ENCODE results near the gene PDZD4.

The PDZD4 gene

DNA sequence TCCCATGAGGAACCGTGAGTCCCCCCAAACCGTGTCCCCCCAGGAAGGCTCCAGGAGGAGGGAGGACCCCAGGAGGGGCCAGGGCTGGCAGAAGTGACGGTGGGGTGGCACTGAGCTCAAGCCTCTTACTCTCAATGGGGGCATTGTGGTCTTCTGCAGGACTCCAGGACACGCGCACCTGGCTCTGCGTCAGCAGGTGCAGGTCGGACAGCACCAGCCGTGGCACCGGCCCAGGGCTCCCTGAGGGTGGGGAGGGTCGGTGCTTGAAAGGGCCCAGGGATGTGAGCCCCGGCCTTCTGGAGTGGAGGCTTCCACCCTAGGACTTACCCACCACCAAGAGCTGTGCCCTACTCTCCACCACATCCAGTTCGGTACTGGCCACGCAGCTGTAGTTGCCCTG is 37.3 kb upstream of the PDZD4 start:
- DNase-seq, result no peak

DNA sequence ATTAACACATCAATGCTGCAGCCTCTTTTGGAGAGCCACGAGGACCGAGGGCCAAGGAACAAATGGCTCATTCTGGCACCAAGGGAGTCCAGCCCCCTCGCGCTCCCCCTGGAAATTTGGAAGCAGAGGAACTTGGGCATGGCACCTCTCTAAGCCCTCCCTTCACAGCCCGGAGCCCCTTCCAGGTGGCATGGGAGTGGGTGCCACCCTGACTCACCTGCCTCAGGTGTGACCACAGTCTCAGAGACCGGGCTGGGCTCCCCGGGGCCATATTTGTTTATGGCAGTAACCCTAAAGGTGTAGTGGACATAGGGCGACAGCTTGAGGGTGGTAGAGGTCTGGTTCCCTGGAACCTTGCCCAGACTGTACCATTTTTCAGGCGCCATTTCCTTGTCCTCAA is 36.8 kb upstream of the PDZD4 start:
- no peak for DNase-seq

DNA sequence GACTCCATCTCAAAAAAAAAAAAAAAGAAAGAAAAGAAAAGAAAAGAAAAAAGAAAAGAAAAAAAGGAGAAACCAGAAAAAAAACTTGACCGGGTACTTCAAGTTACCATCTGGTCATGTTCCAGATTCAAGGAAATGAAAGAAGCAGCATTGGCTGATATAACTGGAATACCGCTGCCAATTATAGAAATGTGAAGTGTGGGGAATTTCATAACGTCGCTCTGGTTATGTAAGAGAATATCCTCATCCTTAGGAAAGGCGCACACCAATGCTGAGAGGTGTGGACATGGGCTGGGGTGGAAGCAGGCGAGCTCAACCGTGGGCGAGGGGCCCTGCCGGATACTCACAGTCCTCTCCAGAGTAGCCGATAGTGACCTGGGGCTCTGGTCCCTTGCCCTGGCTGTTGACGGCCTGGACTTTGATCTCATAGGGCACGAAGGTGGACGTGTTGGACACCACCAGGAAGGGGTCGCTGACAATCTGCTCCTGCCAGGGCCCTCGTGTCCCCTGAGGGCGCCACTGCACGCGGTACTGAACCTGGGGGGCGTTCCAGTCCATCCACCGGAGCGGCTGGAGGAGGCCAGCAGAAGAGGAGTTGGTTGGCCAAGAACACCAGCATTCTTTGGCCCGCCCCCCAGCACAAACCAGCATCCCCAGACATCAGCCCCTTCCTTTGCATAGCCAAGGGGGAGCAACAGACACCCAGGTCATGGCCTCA is 36.1 kb upstream of the PDZD4 start:
- DNase-seq, result no peak

DNA sequence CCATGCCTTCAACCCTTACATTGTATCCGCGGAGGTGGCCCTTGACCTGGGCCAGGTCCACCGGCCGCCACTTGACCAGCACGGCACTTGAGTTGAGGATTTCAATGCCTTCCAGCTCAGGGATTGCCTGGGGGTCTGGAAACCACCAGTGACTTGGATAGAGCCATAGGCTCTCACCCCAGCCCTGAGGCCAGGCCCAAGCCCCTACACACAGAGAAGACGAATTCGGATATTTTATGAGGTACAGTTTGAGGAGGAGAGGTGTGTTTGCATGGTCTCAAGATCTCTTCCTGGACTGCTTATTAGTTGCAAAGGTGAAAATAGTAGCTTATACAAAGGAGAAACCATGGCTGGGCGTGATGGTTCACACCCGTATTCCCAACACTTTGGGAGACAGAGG is 35.3 kb upstream of the PDZD4 start:
- no peak for DNase-seq

DNA sequence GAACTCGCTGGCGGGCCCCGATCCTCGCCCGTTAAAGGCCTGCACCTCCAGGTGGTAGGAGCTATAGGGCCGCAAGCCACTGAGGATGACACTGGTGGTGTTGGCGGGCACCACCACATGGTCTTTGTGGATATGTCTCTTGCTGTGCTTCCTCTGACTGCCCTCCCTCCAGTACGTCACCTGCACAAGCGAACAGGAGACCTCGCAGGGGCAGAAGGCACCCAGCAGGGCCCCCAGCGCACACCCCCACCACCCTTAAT is 34.9 kb upstream of the PDZD4 start:
- DNase-seq, result no peak

DNA sequence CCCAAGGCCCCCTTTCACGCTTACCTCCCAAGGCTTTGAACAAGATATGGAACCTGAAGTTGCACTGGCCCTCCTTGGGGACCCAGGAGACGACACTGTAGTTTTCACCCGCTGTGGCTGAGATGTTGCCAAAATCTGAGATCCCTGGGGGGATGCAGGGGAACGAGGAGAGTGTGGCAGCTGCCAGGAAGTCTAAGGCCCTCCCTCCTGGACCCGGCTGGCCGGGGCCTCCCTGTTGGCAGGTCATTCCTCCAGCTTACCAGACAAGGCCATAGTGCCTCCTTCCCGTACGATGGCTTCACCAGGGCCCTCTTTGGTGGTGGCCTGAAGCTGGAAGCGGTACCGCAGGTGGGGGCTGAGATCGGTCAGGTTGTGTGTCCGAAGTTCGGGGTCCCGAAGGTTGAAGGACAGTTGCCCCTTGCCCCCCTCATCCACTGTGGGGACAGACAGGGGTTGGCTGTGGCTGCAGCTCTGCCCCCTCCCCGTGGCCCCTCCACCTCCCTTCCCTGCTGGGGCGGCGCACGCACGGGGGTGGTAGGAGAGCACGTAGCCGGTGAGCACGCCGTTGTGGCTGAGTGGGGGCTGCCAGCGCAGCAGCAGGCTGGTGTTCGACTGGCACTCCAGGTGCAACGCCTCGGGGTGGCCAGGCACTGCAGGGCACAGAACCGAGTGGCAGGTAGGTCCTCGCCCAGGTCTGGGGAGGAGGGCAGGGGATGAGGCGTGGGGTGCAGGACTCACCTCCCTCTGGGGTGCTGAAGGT is 34.4 kb upstream of the PDZD4 start:
- DNase-seq, result no peak

DNA sequence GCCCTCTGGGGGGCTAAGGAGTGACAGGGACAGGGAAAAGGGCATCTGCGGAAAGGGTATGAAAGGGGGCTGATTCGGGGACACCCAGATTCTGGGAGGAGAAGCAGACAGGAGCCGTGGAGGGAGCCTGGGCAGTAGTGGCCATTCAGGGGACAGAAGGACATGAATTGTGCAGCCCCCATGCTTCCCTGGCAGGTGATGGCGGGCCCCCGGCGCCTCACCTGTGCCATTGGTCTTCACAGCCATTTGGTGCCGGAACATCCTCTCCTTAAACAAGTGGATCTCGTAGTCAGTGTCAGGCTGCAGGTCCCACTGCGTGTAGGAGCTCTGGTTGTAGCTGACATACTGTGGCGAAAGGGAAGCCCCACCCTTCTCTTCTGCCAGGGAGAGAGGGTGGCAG is 33.8 kb upstream of the PDZD4 start:
- DNase-seq, result no peak

DNA sequence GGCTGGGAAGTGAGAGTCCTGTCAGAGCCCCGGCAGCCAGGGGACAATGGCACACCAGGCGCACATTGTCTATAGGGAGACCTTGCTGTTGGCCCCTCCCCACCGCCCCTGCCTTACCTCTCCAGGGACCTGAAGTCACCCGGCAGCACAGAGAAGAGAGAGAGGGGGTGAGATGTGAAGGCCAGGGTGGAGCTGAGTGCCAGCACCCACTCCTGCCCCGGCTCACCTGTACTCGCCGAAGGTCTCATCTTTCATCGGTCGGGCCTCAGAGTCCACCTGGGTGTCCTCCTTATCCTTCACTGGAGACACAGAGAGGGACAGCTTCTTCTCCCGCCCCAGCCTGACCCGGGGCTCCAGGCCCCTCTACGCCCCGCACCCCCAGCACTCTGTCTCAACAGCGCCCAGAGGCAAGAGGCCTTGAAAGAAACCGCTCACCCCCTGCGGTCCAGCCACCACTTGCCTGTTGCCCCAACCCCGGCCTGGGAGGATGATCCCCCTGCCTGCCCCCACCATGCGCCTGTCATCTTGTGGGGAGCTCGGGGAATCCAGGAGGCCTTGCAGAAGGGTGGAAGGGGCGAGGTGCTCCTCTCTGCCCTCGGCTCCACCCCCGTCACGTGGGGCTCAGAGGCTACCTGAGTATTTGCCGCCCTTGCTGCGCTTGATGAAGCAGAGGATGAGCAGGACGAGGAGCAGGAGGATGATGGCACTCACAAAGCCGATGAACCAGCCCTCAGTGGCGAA is 33.1 kb upstream of the PDZD4 start:
- no peak for DNase-seq

DNA sequence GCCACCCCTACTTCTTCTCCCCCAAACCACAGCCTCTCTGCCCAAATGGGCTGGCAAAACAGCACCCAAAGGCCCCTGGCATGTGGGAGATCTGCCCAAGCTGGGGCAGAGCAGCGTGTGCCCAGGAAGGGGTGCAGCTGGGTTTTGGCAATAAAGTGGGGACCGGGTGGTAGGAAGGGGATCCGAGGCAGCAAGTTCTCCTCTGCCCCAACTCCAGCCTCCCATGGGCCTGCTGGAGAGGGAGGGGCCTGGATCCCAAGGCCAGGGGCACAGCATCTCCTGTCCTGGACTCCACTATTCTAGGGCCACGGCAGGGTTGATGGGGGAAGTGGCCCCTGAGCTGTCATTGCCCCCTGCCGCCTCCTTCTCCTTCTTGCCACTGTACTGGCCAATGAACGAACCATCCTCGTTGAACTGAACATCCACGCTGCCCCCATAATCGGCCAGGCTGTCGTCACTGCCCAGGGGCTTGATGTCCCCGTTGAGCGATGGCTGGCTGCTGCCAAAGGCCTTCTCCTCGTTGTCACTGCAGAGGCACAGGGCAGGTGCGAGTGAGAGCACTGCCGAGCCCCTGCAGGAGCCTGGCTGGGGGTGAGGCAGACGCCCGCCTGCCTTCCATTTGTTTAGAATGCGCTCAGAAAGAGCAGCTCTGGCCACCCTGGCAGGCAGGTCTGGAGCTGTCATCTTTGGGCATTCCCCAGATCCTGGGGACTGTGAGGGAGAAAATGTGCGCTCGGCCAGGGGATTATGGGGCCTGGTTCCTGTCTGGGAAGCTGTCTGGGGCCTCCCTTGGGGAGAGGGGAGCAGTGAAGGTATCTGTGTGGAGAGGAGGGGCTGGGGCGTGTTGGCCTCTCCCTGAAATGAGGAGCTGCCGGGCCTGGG is 32.3 kb upstream of the PDZD4 start:
- DNase-seq, result no peak

DNA sequence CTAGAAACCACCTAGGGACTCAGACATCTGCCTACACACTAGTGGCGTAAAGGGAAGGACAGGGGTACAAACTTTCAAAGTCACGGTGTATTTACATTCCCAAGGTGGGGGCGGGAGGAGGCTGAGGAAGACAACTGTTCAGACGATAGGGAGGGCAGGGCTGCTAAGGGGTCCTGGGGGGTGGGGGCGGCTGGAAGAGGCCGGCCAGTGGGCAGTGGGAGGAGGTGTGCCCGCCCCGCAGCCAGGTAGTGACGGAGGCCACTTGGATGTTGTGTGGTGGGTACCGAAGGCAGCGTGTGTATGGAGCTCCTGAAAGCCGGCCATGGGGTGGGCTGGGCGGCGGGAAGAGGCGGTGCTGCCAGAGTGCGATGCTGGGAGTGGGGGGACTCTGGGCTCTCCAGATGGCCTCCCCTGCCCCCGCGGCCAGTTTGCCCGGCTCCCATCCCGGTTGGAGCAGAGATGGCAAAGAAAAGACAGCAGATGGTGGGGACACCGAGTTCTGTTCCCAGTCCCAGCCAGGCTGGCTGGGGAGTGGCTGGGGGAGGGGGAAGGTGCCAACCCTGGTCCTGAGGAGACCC is 31.5 kb upstream of the PDZD4 start:
- DNase-seq, result no peak

DNA sequence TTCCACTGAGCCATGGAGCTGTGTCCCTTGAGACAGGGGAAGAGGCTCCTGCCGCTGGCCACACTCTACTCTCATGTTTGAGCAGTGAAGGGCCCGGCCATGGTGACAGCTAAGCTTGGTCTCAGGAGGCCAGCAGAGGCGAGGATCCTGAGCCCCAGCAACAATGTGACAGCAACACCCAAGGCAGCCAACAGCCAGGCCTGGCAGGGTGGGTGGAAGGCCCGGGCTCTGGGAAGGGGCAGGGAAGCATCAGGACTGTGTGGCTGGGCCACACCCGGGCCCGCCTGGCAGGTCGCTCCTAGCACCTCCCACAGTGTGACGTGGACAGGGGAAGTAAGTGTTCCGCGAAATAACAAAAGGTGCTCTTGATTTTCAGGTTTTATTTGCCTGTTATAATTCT is 30.8 kb upstream of the PDZD4 start:
- DNase-seq, result no peak

DNA sequence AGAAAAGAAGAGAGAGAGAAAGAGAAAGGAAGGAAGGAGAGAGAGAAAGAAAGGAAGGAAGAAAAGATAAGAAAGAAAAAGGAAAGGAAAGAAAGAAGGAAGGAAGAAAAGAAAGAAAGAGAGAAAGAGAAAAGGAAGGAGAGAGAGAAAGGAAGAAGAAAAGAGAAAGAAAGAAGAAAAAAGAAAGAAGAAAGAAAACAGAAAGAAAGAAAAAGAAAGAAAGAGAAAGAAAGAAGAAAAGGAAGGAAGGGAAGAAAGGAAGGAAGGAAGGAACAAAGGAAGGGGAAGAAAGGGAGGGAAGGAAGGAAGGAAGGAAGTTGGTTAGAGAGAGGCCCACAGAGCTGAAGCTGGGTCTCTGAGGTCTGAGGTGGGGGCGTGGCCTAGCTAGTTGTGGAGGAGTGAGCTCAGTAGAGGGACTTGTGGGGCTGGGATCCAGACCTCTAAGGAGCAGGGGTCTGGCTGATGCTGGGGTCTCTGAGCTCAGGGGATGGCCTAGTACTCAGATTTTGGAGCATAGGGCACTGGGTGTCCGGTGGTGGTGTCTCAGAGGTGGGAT is 27.1 kb upstream of the PDZD4 start:
- DNase-seq, result no peak

DNA sequence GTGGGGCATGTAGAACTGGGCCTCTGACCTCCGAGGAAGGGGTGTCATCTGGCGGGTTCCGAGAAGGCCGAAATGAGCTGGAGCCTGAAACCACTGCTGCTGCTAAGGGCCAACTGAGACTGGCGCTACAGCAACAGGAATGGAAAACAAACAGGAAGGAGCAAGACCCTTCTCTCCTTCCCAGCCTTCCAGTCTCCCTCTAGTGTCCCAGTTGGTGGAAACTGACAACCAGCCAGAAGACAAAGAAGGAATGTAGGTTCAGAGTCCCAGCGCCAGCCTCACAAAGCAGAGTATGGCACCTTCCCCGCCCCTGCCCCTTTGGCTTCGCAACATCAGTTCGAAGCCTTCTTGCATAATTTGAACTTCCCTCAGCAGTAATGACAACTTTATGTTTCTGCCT is 24.4 kb upstream of the PDZD4 start:
- DNase-seq, result no peak

DNA sequence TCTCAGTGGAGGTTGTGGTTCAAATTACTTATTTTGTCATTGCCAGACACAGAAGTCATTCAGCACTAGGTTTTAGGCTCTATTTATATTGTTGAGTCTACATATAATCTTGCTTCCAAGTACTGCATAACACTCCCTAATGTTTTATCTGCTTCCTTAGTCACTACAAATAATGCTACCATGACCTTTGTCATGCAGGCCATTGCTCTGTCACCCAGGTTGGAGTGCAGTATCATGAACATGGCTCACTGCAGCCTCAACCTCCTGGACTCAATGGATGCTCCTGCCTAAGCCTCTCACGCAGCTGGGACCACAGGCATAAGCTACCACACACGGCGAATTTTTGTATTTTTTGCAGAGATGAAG is 23.5 kb upstream of the PDZD4 start:
- no peak for DNase-seq

DNA sequence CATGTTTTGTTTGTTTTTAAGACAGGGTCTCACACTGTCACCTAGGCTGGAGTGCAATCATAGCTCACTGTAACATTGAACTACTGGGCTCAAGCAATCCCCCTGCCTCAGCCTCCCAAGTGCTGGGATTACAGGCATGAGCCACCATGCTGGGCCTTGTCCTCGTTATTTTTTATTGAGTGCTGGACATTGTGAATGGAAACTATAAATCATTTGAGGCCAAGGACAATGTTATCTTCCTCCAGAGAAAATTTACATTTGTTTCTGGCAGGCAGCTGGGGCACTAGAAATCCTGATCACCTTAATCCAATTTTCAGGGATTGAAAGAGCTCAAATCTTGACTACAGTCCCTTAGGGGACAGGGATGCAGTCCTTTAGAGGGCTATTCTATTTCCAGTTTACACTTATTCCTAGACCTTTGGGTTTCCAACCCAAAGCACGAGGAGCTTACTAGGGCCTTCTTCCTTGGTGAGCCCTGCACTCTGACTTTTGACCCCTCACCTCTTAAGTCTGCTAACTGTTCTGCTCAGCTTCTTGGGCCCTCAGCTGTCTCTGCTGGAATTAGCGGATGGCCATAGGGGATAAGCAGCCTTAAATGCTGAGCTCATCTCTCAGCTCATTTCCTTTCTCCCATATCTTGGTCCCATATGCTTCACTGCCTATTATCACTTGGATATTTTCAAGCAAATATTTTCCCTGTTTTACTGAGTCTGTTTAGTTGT is 23.0 kb upstream of the PDZD4 start:
- no peak for DNase-seq

DNA sequence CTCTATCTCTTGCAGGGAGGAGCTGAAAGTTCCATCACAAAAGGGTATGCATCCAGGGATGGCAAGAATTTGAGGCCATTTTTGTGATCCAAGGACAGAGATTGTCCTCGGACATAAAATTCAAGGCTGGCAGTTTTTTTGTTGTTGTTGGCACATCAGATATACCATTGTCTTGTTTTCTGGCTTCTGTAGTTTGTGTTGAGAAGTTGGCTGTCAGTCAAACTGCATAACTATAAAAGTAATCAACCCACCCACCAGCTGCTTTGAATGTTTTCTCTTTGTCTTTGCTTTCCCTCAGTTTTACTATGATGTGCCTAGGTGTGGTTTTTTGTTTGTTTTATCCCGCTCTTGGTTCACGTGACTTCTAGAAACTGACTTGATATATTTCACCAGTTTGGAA is 21.6 kb upstream of the PDZD4 start:
- DNase-seq, result no peak

DNA sequence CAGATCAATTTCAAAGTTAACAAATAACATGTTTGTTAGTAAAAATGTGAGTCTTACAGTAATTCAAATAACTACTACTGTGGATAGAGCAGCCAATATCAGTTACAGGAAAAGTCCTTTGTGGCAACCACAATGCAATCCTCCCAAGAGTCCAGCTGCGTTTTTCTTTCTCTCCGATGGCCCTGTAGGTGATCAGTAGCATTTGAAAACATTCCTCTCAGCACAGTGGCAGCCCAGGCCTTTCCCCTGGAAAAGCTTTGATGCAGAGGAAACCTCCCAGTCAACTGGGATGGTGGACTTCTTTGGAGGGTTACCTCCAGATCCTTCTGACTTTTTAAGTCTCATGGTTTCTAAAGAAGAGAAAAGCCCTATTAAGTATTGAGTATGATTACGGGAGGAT is 18.0 kb upstream of the PDZD4 start:
- DNase-seq, result no peak

DNA sequence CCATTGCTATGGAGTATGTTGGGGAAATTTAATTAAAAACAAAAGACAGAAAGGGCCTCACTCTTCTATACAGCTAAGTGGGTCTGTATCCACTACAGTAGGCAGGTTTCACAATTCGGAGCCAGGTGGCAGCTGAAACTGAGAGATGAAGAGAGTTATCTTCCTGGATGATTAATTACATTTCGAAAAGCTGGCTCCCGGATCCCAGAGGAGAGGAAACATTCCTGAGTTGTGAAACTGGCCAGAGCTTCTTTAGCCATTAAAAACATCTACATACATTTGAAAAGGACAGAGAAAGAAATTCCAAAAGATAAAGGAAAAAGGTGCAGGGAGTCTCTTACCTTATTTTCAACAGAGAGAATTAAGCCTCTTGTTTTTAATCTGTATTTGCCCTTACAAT is 15.5 kb upstream of the PDZD4 start:
- DNase-seq, result no peak

DNA sequence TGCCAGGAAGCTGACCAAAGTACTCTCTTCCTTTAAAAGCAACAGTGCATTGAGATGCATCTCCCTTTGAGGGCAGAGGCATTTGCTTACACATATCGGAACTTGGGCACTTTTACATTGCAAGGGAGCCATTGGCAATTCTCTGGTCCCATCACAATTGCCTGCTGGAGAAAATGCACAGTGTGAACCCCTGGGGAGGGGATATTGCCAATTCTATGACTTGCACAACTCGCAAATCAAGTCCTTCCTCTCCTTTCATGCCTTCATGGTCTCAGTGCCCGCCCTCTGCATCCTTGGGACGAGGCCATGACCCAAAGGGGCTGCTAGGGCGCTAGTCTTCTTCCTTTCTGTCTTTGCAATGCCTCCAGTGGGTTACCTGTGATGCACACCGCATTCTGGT is 14.9 kb upstream of the PDZD4 start:
- no peak for DNase-seq

DNA sequence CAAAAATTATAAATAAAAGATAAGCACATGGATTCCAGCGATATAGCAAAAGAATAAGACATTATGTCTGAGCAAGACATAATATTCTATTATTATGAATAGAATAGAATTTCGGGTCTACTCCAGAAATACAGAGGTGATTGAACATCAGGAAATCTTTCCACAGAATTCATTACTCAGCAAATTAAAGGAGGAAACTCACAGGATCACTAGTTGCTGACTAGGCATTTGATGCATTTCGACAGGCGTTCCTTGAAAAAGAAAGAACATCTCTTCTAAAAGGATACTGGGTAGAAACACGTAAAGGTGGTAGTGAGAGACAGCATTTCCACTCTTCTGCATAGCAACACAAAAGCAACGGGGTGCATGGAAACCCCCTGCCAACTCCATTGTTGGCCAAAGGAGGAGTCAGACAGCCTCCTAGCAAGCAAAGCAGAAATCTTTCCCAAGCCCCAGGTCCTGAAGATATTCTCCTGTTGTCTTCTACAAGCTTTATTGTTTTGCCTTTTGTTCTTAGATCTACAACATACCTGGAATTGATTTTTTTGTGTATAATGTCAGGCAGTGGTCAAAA is 14.3 kb upstream of the PDZD4 start:
- no peak for DNase-seq

DNA sequence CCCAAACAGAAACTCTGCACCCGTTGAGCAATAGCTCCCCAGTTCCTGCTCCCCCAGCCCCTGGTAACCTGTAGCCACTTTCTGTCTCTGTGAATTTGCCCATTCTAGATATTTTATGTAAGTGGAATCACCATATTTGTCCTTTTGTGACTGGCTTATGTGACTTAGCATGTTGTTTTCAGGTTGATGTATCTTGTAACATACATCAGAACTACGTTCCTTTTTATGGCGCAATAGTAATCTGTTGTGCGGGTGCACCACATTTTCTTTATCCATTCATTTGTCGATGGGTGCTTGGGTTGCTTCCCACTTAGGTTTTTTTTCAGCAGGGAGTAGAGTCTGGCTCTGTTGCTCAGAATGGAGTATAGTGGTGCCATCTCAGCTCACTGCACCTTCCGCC is 6.6 kb upstream of the PDZD4 start:
- DNase-seq, result no peak

DNA sequence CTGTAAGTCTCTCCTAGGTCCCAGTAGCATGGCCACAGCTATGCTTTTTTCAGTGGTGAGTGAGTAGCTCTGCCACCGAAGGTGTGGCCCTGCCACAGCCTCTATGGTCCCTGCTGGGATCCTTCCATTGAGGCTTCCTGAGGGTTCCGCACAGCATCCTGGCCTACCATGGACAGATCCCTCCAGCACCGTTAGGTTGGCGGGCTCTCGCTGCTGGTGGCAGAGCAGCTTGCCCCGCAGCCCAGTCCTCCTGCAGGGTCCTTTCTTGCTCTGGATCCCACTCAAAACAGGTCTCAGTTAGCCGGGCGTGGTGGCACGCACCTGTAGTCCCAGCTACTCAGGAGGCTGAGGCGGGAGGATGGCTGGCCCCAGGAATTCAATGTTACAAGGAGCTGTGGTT is 2.4 kb upstream of the PDZD4 start:
- no peak for DNase-seq
